Natural killer cell (primary cell): Measurements from ENCODE around the gene TTC38. TPM values are rescaled to one million over a fixed set of nuclear protein-coding genes. Genes with fewer than 3 reads are reported as not detected.
"Not testable (repeated sequence)": the region's sequence is repeated elsewhere in the genome, so short reads cannot be mapped to it uniquely, and the experiment has no call there.

Experiments
- ATAC-seq, 3 donors: fragments of 150-1000 bp in 2 of 3; fragments of 200-7000 bp in 1 of 3; cut with Tn5 transposase; 1 replicate in 1 of 3; 2 replicates in 2 of 3; pipeline ENCODE4 v1.10.0; 2021; ENCODE audit warnings: mild to moderate bottlenecking in 2 of 3, moderate library complexity in 2 of 3
- DNase-seq, 2 donors: peaks; one replicate each; pipeline versions ENCODE4 v3.0.0 to v3.0.0-alpha.2; 2013 to 2021; ENCODE audit warnings: mixed read lengths in 1 of 2
- H3K27ac ChIP-seq: one replicate; pipeline ENCODE4 v1.5.1; 2013; ENCODE audit warnings: mild to moderate bottlenecking, low read length
- H3K27me3 ChIP-seq: one replicate; pipeline ENCODE4 v1.6.1; 2013; ENCODE audit warnings: low read length; ENCODE audit not compliant: control insufficient read depth, insufficient read depth
- H3K36me3 ChIP-seq: one replicate; pipeline ENCODE4 v1.6.1; 2013; ENCODE audit warnings: low read length; ENCODE audit not compliant: control insufficient read depth, insufficient read depth
- H3K4me1 ChIP-seq: one replicate; pipeline ENCODE4 v1.6.1; 2013; ENCODE audit warnings: low read length; ENCODE audit not compliant: control insufficient read depth, insufficient read depth
- H3K4me3 ChIP-seq: one replicate; pipeline ENCODE4 v1.5.1; 2013; ENCODE audit warnings: low read length
- H3K9me3 ChIP-seq: one replicate; pipeline ENCODE4 v1.6.1; 2013; ENCODE audit warnings: low read length; ENCODE audit not compliant: control insufficient read depth, insufficient read depth
- H3K27ac Mint-ChIP-seq, 2 donors: one replicate each; pipeline ENCODE4 v1.8.0; 2022; ENCODE audit warnings: mild to moderate bottlenecking in 2 of 2, mixed read lengths in 2 of 2, moderate library complexity in 1 of 2
- H3K27me3 Mint-ChIP-seq, 2 donors: one replicate each; pipeline ENCODE4 v1.8.0; 2022; ENCODE audit warnings: low read depth in 2 of 2, mixed read lengths in 2 of 2
- H3K36me3 Mint-ChIP-seq: one replicate; pipeline ENCODE4 v1.8.0; 2022; ENCODE audit warnings: mixed read lengths
- H3K4me1 Mint-ChIP-seq, 2 donors: one replicate each; pipeline ENCODE4 v1.8.0; 2022; ENCODE audit warnings: mixed read lengths in 2 of 2
- H3K4me3 Mint-ChIP-seq: one replicate; pipeline ENCODE4 v1.8.0; 2022; ENCODE audit warnings: mild to moderate bottlenecking, moderate library complexity, mixed read lengths
- H3K9me3 Mint-ChIP-seq, 2 donors: one replicate each; pipeline ENCODE4 v1.8.0; 2022; ENCODE audit warnings: mixed read lengths in 2 of 2
- CTCF ChIP-seq: fragments of 200-600 bp; IDR thresholded peaks from one replicate; pipeline ENCODE4 v1.8.0; 2022; ENCODE audit warnings: antibody characterized with exemption
- WGBS: methylation state at CpG from one replicate; pipeline ENCODE4 v1.1.7; 2013; ENCODE audit warnings: missing lambda C conversion rate; ENCODE audit not compliant: insufficient coverage; 5-methylcytosine and 5-hydroxymethylcytosine counted together
- intact Hi-C: fragments of 100-400 bp; cut with micrococcal nuclease; formaldehyde crosslinking; loops from one replicate; pipeline ENCODE4 v1.14.2; 2022
- total RNA-seq, 4 donors: library from RNA; stranded (reverse); fragments of 120-200 nt in 1 of 4; gene quantifications; one replicate each; pipeline versions ENCODE4 v1.2.3 to v1.2.4, GENCODE V29; 2013 to 2022

Gene TTC38
- total RNA-seq, 3 donors from 2014 or later (not counting 1 experiment from before 2014, with no cell fraction given): 251 to 313 (median 312) TPM

DNA sequence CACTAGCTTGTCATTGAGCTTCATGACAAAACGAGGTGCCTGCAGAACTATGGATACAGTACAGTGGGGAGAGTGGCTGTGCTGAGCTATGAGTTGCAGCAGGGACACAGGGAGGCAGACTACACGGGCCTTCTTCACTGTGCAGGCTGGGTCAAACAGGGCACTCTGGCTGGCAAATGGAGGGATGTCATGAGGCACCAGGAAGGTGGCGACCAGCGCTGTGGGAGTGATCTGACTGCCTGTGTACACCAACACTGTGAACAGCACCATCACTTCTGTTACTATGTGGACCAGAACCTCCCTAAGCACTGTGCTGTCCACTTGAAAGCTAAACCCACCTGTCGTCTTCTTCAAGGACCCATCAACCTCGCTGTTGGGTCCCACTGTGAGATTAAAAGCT lies 7.8 kb upstream of the TTC38 start:
- no peaks in the 10 kb centered on the region for H3K9me3 ChIP-seq
- H3K4me3 ChIP-seq: no peak overlapping the region
- H3K27me3 ChIP-seq: peaks cover 3% of the 10 kb centered on the region
- Mint-ChIP-seq H3K9me3 (no peaks in the 10 kb centered on the region), H3K4me1 (peaks cover 17 to 26% of the 10 kb centered on the region in 2 donors), H3K4me3 (no peak overlapping the region), H3K27me3 (peaks cover 2 to 28% of the 10 kb centered on the region in 2 donors), H3K36me3 (no peaks in the 10 kb centered on the region), H3K27ac (no peak overlapping the region)
- intact Hi-C loops: no loop called here
- no peaks in the 10 kb centered on the region for H3K36me3 ChIP-seq
- no peak for DNase-seq
- ATAC-seq: no peak
- TF ChIP-seq CTCF: no peak
- no peak overlapping the region for H3K27ac ChIP-seq
- WGBS: 85% methylated on average over 6 of the region's 6 CpGs
- peaks cover 16% of the 10 kb centered on the region for H3K4me1 ChIP-seq

- Mint-ChIP-seq H3K4me3 (peak overlapping the region; percentile 74), H3K27me3 (peaks cover 2 to 28% of the 10 kb centered on the region in 2 donors), H3K27ac (peak overlapping the region; percentile 53 to 81), H3K4me1 (peaks cover 43 to 50% of the 10 kb centered on the region in 2 donors), H3K36me3 (no peaks in the 10 kb centered on the region), H3K9me3 (no peaks in the 10 kb centered on the region)
- DNase-seq (peak; percentile 64 to 75), ATAC-seq (peak; percentile 90 to 92 (median 91))
- no peak overlapping the region for H3K27ac ChIP-seq
- H3K36me3 ChIP-seq: no peaks in the 10 kb centered on the region
- peaks cover 29% of the 10 kb centered on the region for H3K4me1 ChIP-seq
- H3K27me3 ChIP-seq: peaks cover 3% of the 10 kb centered on the region
- H3K9me3 ChIP-seq: no peaks in the 10 kb centered on the region
- H3K4me3 ChIP-seq: no peak overlapping the region
- intact Hi-C loops: no loop called here
- 12% methylated on average over 109 of the region's 109 CpGs for WGBS
- TF ChIP-seq CTCF: peak; percentile 71
Observed at GRCh38 chr22:46262449-46263215, 5.2 kb upstream of the TTC38 start.

GRCh38 chr22:46263216-46263590 lies 4.6 kb upstream of the TTC38 start, which contains the start of gene PKDREJ:
Gene PKDREJ, minus strand, starts transcription at chr22:46263343. Its CDS starts 21 bp downstream, at chr22:46263322.
- no peaks in the 10 kb centered on the region for H3K9me3 Mint-ChIP-seq
- Histone ChIP-seq H3K27me3 (peaks cover 3% of the 10 kb centered on the region), H3K4me3 (peak within 1 kb of the TSS; percentile 25), H3K4me1 (peaks cover 31% of the 10 kb centered on the region), H3K9me3 (no peaks in the 10 kb centered on the region), H3K36me3 (no peaks in the 10 kb centered on the region), H3K27ac (no peak within 1 kb of the TSS)
- H3K4me1 Mint-ChIP-seq: peaks cover 44 to 52% of the 10 kb centered on the region in 2 donors
- peak within 1 kb of the TSS; percentile 78 to 81 for H3K27ac Mint-ChIP-seq
- intact Hi-C loops: no loop called here
- peaks cover 0 to 25% of the 10 kb centered on the region in 2 donors for H3K27me3 Mint-ChIP-seq
- peak within 1 kb of the TSS; percentile 89 for H3K4me3 Mint-ChIP-seq
- no peak for DNase-seq
- H3K36me3 Mint-ChIP-seq: no peaks in the 10 kb centered on the region
- WGBS: 57% methylated on average over 30 of the region's 30 CpGs
- no peak for TF ChIP-seq CTCF
- ATAC-seq: no peak

GRCh38 chr22:46264520-46264919 lies 3.3 kb upstream of the TTC38 start:
- H3K4me3 ChIP-seq, DNase-seq, intact Hi-C loops, H3K27me3 ChIP-seq, ATAC-seq, H3K36me3 Mint-ChIP-seq, H3K36me3 ChIP-seq, H3K9me3 ChIP-seq, H3K9me3 Mint-ChIP-seq, H3K27ac ChIP-seq: not testable (repeated sequence)
- H3K4me3 Mint-ChIP-seq: peak overlapping the region; percentile 1
- WGBS: 96% methylated on average over 4 of the region's 6 CpGs
- peaks cover 50 to 63% of the 10 kb centered on the region in 2 donors for H3K4me1 Mint-ChIP-seq
- H3K27me3 Mint-ChIP-seq: peaks cover 0 to 12% of the 10 kb centered on the region in 2 donors
- H3K27ac Mint-ChIP-seq: peak overlapping the region in 1 of 2 donors; percentile 80
- peaks cover 44% of the 10 kb centered on the region for H3K4me1 ChIP-seq

DNA sequence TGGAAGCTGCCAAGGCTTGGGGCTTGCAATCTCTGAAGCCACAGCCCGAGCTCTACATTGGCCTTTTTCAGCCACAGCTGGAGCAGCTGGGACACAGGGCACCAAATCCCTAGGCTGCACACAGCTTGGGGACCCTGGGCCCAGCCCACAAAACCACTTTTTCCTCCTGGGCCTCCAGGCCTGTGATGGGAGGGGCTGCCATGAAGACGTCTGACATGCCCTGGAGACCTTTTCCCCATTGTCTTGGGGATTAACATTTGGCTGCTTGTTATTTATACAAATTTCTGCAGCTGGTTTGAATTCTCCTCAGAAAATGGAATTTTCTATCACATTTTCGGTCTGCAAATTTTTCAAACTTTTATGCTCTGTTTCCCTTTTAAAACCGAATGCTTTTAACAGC lies 2.2 kb upstream of the TTC38 start:
- intact Hi-C loops: loop anchor here (2.0 kb wide), 2 partner anchors 15 to 23 kb away; no protein-coding TSS in a partner anchor
- H3K27me3 ChIP-seq, H3K27ac ChIP-seq, H3K36me3 Mint-ChIP-seq, H3K9me3 ChIP-seq, H3K4me3 ChIP-seq, H3K36me3 ChIP-seq, H3K27me3 Mint-ChIP-seq, DNase-seq, ATAC-seq, H3K9me3 Mint-ChIP-seq: not testable (repeated sequence)
- H3K27ac Mint-ChIP-seq: peak overlapping the region; percentile 31 to 33
- WGBS: 89% methylated on average over 4 of the region's 4 CpGs
- H3K4me1 Mint-ChIP-seq: peaks cover 61 to 72% of the 10 kb centered on the region in 2 donors
- H3K4me1 ChIP-seq: peaks cover 52% of the 10 kb centered on the region
- H3K4me3 Mint-ChIP-seq: peak overlapping the region; percentile 50
